WTC11 (cell line): ENCODE results near the gene FAM3B.

Experiments
- JUN ChIP-seq: sonication (generic); formaldehyde crosslinking; IDR thresholded peaks from 2 replicates; pipeline ENCODE4 v1.8.0; 2023; ENCODE audit warnings: mild to moderate bottlenecking, missing genetic modification reagents
- NR3C1 ChIP-seq: sonication (generic); formaldehyde crosslinking; conservative IDR thresholded peaks from 2 replicates; pipeline ENCODE4 v1.8.1; 2023; ENCODE audit warnings: low read depth, mild to moderate bottlenecking, missing genetic modification reagents
- SP1 ChIP-seq: sonication (generic); formaldehyde crosslinking; conservative IDR thresholded peaks from 2 replicates; pipeline ENCODE4 v1.8.1; 2022; ENCODE audit warnings: missing genetic modification reagents
- ZNF232 ChIP-seq: sonication (generic); formaldehyde crosslinking; IDR thresholded peaks from 2 replicates; pipeline ENCODE4 v1.8.0; 2022; ENCODE audit warnings: mild to moderate bottlenecking, missing genetic modification reagents
- TF ChIP-seq, protein P1 (sequence below): sonication (generic); formaldehyde crosslinking; IDR thresholded peaks from 2 replicates; pipeline ENCODE4 v1.8.0; 2022; ENCODE audit warnings: mild to moderate bottlenecking, missing genetic modification reagents
- TF ChIP-seq, protein P2 (sequence below): fragments of 200-600 bp; IDR thresholded peaks from 2 replicates; pipeline ENCODE4 v1.8.0; 2022; ENCODE audit warnings: antibody characterized with exemption
- TF ChIP-seq, protein P3 (sequence below): sonication (generic); formaldehyde crosslinking; IDR thresholded peaks from 2 replicates; pipeline ENCODE4 v1.8.1; 2023; ENCODE audit warnings: mild to moderate bottlenecking, missing genetic modification reagents

DNA sequence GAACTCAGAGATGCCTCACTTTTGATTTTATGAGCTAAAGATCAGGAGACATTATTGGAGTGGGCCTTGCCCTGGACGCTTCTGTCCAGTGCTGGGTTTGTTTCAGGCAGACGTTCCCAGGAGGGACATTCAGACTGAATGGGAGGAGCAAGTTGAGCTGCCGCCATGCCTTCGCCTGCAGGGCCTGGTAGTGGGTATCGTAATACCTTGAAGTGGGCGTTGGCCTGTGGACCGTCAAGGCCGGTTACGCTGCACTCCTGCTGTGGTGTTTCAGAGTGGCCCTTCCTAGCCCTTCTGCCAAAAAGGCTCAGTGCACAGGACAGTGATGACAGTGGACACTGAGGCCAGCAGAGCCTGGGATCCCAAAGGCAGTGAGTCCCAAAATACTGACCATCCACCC, 1.6 kb downstream of the FAM3B start:
- TF ChIP-seq SP1 (CRISPR knock-in tag) (no peak), JUN (CRISPR knock-in tag) (no peak), ZNF232 (CRISPR knock-in tag) (no peak), NR3C1 (CRISPR knock-in tag) (no peak)
- TF ChIP-seq, protein P1, sequence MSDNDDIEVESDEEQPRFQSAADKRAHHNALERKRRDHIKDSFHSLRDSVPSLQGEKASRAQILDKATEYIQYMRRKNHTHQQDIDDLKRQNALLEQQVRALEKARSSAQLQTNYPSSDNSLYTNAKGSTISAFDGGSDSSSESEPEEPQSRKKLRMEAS: no peak
- TF ChIP-seq, protein P2, sequence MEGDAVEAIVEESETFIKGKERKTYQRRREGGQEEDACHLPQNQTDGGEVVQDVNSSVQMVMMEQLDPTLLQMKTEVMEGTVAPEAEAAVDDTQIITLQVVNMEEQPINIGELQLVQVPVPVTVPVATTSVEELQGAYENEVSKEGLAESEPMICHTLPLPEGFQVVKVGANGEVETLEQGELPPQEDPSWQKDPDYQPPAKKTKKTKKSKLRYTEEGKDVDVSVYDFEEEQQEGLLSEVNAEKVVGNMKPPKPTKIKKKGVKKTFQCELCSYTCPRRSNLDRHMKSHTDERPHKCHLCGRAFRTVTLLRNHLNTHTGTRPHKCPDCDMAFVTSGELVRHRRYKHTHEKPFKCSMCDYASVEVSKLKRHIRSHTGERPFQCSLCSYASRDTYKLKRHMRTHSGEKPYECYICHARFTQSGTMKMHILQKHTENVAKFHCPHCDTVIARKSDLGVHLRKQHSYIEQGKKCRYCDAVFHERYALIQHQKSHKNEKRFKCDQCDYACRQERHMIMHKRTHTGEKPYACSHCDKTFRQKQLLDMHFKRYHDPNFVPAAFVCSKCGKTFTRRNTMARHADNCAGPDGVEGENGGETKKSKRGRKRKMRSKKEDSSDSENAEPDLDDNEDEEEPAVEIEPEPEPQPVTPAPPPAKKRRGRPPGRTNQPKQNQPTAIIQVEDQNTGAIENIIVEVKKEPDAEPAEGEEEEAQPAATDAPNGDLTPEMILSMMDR: no peak
- TF ChIP-seq, protein P3, sequence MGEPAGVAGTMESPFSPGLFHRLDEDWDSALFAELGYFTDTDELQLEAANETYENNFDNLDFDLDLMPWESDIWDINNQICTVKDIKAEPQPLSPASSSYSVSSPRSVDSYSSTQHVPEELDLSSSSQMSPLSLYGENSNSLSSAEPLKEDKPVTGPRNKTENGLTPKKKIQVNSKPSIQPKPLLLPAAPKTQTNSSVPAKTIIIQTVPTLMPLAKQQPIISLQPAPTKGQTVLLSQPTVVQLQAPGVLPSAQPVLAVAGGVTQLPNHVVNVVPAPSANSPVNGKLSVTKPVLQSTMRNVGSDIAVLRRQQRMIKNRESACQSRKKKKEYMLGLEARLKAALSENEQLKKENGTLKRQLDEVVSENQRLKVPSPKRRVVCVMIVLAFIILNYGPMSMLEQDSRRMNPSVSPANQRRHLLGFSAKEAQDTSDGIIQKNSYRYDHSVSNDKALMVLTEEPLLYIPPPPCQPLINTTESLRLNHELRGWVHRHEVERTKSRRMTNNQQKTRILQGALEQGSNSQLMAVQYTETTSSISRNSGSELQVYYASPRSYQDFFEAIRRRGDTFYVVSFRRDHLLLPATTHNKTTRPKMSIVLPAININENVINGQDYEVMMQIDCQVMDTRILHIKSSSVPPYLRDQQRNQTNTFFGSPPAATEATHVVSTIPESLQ: no peak
